GM12874 (cell line): Measurements from ENCODE around the gene WIZ.

Experiments used
- CTCF ChIP-seq: IDR thresholded peaks from 2 replicates; pipeline ENCODE4 v1.5.1; 2011; ENCODE audit warnings: low read depth, mild to moderate bottlenecking, control low read depth, low read length, moderate library complexity; ENCODE audit not compliant: insufficient read depth

Gene WIZ

GRCh38 chr19:15449620-15450527, at the start of gene WIZ:
TSS of gene WIZ (minus strand) at chr19:15449956. CDS start at chr19:15448307, 1,649 bp downstream.
- TF ChIP-seq CTCF = no peak

DNA sequence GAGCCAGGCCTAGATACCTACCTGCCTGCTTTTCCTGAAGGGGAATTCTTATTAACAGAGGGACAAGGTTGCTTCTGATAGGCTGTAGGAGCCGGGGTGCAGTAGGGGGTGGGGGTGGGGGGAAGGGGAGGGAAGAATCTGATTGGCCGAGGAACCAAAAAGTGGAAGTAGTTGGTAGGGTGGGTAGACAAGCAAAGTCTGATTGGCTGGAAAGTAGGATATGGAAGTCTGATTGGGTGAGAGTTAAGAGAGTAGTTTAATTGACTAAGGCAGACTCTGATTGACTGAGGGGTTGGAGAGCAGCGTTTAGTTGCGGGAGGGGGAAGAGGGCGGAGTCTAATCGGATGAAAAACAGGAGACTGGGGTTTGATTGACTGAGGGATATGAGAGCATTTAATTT, 49.2 kb upstream of the WIZ start:
- no peak for TF ChIP-seq CTCF

DNA sequence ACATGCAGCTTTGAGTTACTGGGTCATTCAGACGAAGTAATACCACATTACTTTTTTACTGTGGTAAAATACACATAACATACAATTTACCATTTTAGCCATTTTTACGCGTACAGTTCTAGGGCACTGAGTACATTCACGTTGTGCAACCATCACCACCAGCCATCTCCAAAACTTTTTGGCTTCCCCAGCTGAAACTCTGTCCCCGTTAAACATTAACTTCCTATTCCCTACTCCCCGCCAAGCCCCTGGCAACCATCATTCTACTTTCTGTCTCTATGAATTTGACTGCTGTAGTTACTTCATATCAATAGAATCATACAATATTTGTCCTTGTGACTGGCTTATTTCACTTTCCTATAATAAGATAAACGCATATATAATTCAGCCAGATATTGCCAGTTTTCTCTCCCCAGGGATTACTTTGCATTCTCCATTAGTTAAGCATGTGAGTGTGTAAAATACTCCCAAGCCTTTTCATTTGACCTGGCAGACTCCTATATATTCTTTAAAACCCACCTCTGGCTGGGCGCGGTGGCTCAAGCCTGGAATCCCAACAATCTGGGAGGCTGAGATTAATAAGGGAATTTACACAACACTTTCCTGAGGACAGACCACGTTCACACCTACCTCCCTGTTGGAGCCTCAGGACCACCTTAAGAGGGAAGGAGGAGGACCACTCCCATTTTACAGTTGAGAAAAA, 48.6 kb upstream of the WIZ start:
- no peak for TF ChIP-seq CTCF

DNA sequence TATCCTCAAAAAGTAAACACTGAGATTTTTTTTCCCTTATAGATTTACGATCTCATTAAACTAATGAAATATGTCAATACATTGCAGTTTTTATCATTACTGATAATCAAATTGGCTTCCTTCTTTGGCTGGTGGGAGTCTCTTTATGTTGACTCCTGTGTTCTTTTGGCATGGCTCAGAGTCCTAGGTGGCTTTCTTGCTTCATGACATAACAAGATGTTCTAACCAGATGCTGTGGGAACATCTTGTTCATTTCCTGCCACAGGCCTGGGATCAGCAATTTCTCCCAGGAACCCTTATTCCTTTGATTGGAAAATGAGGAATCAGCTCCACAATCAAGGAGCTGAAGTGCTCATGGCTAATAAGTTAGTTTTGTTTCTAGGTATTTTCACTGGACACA, 45.4 kb upstream of the WIZ start:
- no peak for TF ChIP-seq CTCF

DNA sequence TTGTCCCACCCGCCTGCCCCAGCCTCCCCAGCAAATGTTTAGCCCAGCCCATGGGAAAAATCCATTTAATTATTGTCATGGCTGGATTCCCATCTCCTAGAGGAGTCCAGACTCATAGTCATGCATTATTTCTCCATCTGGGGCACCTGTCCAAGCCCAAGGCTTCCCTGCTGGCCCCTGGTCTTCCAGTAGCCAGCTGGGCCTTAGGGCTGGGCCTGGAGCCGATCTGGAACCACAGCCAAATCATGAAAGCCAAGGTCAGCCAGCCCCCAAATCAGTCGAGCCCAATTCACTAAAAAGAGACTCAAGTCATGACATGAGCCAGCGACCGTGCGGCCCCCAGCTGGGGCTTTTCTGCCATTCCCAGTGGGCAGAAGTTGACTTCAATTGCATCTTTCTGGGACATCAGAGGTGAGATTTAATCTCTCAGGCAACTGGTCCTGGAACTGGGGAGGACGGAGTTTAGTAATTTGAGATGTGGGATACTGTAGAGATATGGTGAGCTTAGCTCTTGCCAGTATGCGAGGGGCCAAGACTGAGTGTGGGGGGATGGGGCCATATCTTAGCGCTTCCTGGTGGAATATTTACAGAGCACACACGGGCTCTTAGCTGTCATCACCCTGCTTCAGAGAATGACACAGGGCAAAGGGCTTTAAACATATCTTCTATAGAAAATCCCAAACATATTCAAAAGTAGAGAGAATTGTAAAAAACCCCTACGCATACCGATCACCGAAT, 38.9 kb upstream of the WIZ start:
- no peak for TF ChIP-seq CTCF

DNA sequence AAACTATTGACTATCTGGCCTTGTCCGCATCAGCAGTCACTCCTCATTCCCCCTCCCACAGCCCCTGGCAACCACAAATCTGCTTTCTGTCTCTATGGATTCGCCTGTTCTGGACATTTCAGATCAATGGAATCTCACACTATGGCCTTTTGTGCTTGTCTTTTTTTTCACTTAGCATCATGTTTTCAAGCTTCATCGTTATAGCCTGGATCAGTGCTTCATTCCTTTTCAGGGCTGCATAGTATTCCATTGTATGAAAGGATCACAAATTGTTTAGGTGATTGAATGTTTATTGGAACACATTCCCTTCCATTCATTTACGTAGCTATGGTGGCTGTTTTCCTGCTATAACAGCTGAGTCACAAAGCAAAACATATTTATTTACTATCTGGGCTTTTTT, 37.3 kb upstream of the WIZ start:
- no peak for TF ChIP-seq CTCF
